Colonic mucosa (tissue), 4 donors: ENCODE measurements around the gene FAM221B. TPM values are rescaled to one million over a fixed set of nuclear protein-coding genes. Genes with fewer than 3 reads are reported as not detected.

Experiments used
- DNase-seq: peaks from one replicate; pipeline ENCODE4 v3.0.0-alpha.2; 2020
- H3K27ac ChIP-seq: fragments of 200-600 bp; one replicate; pipeline ENCODE4 v1.8.0; 2021
- H3K27me3 ChIP-seq: fragments of 200-600 bp; one replicate; pipeline ENCODE4 v1.8.0; 2021
- H3K36me3 ChIP-seq: fragments of 200-600 bp; one replicate; pipeline ENCODE4 v1.8.0; 2021
- H3K4me1 ChIP-seq: fragments of 200-600 bp; one replicate; pipeline ENCODE4 v1.8.0; 2021; ENCODE audit warnings: mild to moderate bottlenecking
- H3K4me3 ChIP-seq: fragments of 200-600 bp; one replicate; pipeline ENCODE4 v1.8.0; 2021
- H3K9ac ChIP-seq, 2 donors: one replicate each; pipeline ENCODE4 v1.7.0; 2013; ENCODE audit warnings: control low read depth in 2 of 2, low read depth in 2 of 2, low read length in 2 of 2
- H3K9me3 ChIP-seq: fragments of 200-600 bp; one replicate; pipeline ENCODE4 v1.8.0; 2021
- CTCF ChIP-seq: fragments of 200-600 bp; IDR thresholded peaks from one replicate; pipeline ENCODE4 v1.8.0; 2022; ENCODE audit warnings: antibody characterized with exemption, mild to moderate bottlenecking
- intact Hi-C: fragments of 100-400 bp; cut with DNase I; formaldehyde crosslinking; loops from one replicate; pipeline ENCODE4 v1.14.1; 2022
- total RNA-seq, 2 donors: library from RNA; stranded (reverse); fragmentation: NEBNext Ultra II Directional in 1 of 2; extraction: Animal tissue kit (Norgen Biotek cat#: 25700) in 1 of 2; gene quantifications; one replicate each; pipeline ENCODE4 v1.2.1, GENCODE V29; 2021
- donor health status: healthy.
- donor health status: DM: no; HTN: no; CAD: no.
- donor health status: DM: no; HTN: no; CAD: no.

The FAM221B gene
- total RNA-seq, 2 donors from 2014 or later: 0.05 TPM; not detected in 1

- Histone ChIP-seq H3K9me3 (no peaks in the 10 kb centered on the region), H3K27ac (no peak overlapping the region), H3K4me3 (no peak overlapping the region), H3K4me1 (no peaks in the 10 kb centered on the region), H3K9ac (no peak overlapping the region), H3K27me3 (no peaks in the 10 kb centered on the region), H3K36me3 (no peaks in the 10 kb centered on the region)
- no peak for DNase-seq
- intact Hi-C loops: loop anchor here (2.0 kb wide), 1 partner anchor 55 kb away; no protein-coding TSS in a partner anchor
- TF ChIP-seq CTCF: no peak
Measured at GRCh38 chr9:35827486-35827885, 1.0 kb downstream of the FAM221B start.

- peak; percentile 60 for DNase-seq
- Histone ChIP-seq H3K36me3 (no peaks in the 10 kb centered on the region), H3K4me3 (no peak overlapping the region), H3K27me3 (no peaks in the 10 kb centered on the region), H3K27ac (no peak overlapping the region), H3K9ac (no peak overlapping the region), H3K9me3 (no peaks in the 10 kb centered on the region), H3K4me1 (no peaks in the 10 kb centered on the region)
- intact Hi-C loops: loop anchor here (2.0 kb wide), 1 partner anchor 57 kb away; no protein-coding TSS in a partner anchor
- peak; percentile 85 for TF ChIP-seq CTCF
Measured at GRCh38 chr9:35826071-35826701, 2.3 kb downstream of the FAM221B start.

DNA sequence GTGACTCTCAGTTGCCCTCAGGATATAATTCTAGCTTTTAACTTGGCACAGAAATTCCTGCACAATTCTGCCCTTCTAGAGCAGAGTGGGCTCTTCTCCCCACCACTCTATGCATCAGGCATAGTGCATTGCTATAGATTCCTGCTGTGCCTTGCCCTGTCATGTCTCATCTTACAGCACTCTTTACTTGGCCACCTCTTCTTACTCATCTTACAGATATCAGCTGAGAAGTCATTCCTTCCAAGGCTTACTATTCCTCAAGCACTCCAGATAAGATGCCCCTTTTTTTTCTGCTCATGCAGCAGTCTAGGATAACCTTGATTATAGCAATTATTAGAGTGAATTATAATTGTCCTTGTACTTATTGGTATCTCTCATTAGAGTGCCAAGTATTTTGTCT is 5.6 kb downstream of the FAM221B start:
- TF ChIP-seq CTCF: no peak
- H3K27me3 ChIP-seq: no peaks in the 10 kb centered on the region
- H3K36me3 ChIP-seq: no peaks in the 10 kb centered on the region
- DNase-seq: no peak
- no peak overlapping the region for H3K4me3 ChIP-seq
- H3K27ac ChIP-seq: no peak overlapping the region
- no peaks in the 10 kb centered on the region for H3K4me1 ChIP-seq
- H3K9ac ChIP-seq: no peak overlapping the region
- H3K9me3 ChIP-seq: no peaks in the 10 kb centered on the region
- intact Hi-C loops: no loop called here

GRCh38 chr9:35820076-35820475 is 8.5 kb downstream of the FAM221B start:
- TF ChIP-seq CTCF: no peak
- intact Hi-C loops: no loop called here
- no peak for DNase-seq
- H3K36me3 ChIP-seq: no peaks in the 10 kb centered on the region
- no peak overlapping the region for H3K4me3 ChIP-seq
- H3K9ac ChIP-seq: no peak overlapping the region
- no peaks in the 10 kb centered on the region for H3K27me3 ChIP-seq
- no peak overlapping the region for H3K27ac ChIP-seq
- no peaks in the 10 kb centered on the region for H3K9me3 ChIP-seq
- H3K4me1 ChIP-seq: no peaks in the 10 kb centered on the region

DNA sequence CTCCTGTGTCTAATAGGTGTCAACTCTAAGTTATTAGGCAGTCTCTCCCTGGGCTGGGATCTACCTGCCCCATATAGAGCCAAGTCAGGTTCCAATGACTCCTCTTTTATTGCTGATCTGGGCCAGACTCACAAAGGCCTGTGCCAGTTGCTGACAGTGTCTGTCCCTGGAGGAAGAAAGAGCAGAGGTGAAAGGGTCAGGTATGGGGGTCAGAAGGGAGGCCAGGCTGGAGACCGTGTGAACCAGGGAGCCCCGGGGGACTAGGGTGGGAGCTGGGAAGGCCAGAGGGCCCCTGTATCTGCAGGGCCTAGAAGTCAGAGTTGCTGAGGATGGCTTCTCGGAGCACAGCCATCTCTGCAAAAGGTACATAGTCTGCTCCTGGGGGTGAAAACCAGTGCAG is 10.2 kb downstream of the FAM221B start:
- DNase-seq: no peak
- H3K9me3 ChIP-seq: no peaks in the 10 kb centered on the region
- intact Hi-C loops: no loop called here
- no peaks in the 10 kb centered on the region for H3K27me3 ChIP-seq
- no peak overlapping the region for H3K27ac ChIP-seq
- no peak for TF ChIP-seq CTCF
- H3K4me1 ChIP-seq: peaks cover 8% of the 10 kb centered on the region
- no peak overlapping the region for H3K4me3 ChIP-seq
- H3K9ac ChIP-seq: no peak overlapping the region
- H3K36me3 ChIP-seq: no peaks in the 10 kb centered on the region
